ENCODE results near the gene DROSHA. TPM values are rescaled to one million over a fixed set of nuclear protein-coding genes. Genes with fewer than 3 reads are reported as not detected.

DROSHA gene
- 22.2 to 39.9 TPM (median 35.2 TPM) in 3 replicates for polyA plus RNA-seq
- 82.4 TPM for polyA plus RNA-seq (2011; ENCODE audit: low read depth)
- 34.2 and 47.7 TPM in 2 replicates for polyA plus RNA-seq (2011; cell fraction: cytosol; rRNA removed)
- 77.5 and 78.1 TPM in 2 replicates for polyA plus RNA-seq (2011; cell fraction: nucleus; rRNA removed)
- polyA plus RNA-seq (2012; ENCODE audit: low replicate concordance): 21.9 and 35.0 TPM in 2 replicates
- 51.8 to 82.1 TPM (median 70.9 TPM) in 3 replicates for polyA minus RNA-seq
- polyA minus RNA-seq (2011; cell fraction: cytosol; rRNA and poly(A)+ RNA removed): 66.0 TPM
- polyA minus RNA-seq (2011; cell fraction: nucleus; rRNA and poly(A)+ RNA removed): 42.2 and 77.6 TPM in 2 replicates

DNA sequence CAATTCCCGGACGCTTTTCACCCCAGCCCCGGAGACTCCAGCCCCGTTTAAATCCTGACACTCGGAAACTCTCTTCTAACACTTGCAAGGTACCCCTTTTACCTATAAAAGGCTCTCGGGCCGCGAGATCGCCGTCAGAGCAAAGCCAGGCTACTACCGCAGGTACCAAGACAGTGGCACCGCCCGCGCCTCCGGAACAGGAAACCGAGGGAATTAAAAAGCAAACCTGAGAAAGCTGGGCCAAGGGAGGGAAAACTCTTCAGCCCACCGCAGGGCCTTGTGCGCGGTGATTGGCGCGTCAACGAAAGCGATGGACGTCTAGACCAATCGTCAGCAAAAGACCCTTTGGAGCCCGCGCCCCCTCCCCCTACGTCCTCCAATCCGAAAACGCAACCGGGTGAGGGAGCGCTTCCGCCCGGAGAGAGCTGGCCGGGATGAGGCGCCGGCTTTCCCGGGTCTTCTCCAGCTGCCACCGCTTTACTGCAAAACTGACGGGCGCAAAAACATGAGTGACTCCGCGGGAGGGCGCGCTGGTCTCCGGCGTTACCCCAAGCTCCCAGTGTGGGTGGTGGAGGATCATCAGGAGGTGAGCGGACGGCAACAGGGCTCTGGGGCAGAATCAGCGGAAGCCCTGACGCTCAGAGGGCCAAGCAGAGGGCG lies at the start of gene DROSHA, which contains the start of gene C5orf22:
DROSHA (minus strand) TSS at position 206 of the 660 bp plus-strand sequence. CDS start 3,034 bp downstream, outside the sequence.
C5orf22 (plus strand) TSS at position 414 of the 660 bp plus-strand sequence; CDS start at position 506, 92 bp downstream.
- dilution Hi-C loops (cut with MboI; ENCODE audit: extremely low pct_ligation_motif_present, low sequenced_read_pairs): no loop called here
- Histone ChIP-seq H3K27ac (ENCODE audit: control insufficient read depth, insufficient read depth, low read length) (peak within 1 kb of the TSS; percentile 78), H4K20me1 (ENCODE audit: control insufficient read depth, extremely low read depth, insufficient read depth, low read length) (no peaks in the 10 kb centered on the region), H3K9me3 (ENCODE audit: control insufficient read depth, low read depth, low read length) (no peaks in the 10 kb centered on the region), H3K27me3 (ENCODE audit: control insufficient read depth, extremely low read depth, insufficient read depth, low read length) (no peaks in the 10 kb centered on the region), H3K4me1 (ENCODE audit: control insufficient read depth, extremely low read depth, insufficient read depth, low read length) (peaks cover 11% of the 10 kb centered on the region), H3K4me2 (ENCODE audit: control insufficient read depth, extremely low read depth, insufficient read depth, low read depth, low read length) (peak within 1 kb of the TSS; percentile 77), H3K79me2 (ENCODE audit: control insufficient read depth, insufficient read depth, low read length) (peaks cover 47% of the 10 kb centered on the region), H3K9me1 (ENCODE audit: control insufficient read depth, extremely low read depth, insufficient read depth, low read length) (no peaks in the 10 kb centered on the region), H2AFZ (ENCODE audit: control insufficient read depth, low read length) (peak within 1 kb of the TSS; percentile 94), H3K9ac (ENCODE audit: control insufficient read depth, extremely low read depth, insufficient read depth, low read length) (peak within 1 kb of the TSS; percentile 84), H3K4me3 (ENCODE audit: control insufficient read depth in 2 of 3, extremely low read depth in 1 of 3, insufficient read depth in 2 of 3, low read depth in 1 of 3, low read length in 3 of 3) (peak within 1 kb of the TSS; percentile 69 to 97 (median 96)), H3K36me3 (ENCODE audit: control insufficient read depth in 2 of 2, extremely low read depth in 1 of 2, insufficient read depth in 2 of 2, low read length in 2 of 2) (peaks cover 5 to 9% of the 10 kb centered on the region in 2 experiments)
- TF ChIP-seq, protein P1, sequence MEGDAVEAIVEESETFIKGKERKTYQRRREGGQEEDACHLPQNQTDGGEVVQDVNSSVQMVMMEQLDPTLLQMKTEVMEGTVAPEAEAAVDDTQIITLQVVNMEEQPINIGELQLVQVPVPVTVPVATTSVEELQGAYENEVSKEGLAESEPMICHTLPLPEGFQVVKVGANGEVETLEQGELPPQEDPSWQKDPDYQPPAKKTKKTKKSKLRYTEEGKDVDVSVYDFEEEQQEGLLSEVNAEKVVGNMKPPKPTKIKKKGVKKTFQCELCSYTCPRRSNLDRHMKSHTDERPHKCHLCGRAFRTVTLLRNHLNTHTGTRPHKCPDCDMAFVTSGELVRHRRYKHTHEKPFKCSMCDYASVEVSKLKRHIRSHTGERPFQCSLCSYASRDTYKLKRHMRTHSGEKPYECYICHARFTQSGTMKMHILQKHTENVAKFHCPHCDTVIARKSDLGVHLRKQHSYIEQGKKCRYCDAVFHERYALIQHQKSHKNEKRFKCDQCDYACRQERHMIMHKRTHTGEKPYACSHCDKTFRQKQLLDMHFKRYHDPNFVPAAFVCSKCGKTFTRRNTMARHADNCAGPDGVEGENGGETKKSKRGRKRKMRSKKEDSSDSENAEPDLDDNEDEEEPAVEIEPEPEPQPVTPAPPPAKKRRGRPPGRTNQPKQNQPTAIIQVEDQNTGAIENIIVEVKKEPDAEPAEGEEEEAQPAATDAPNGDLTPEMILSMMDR (optimal IDR thresholded peaks at IDR 0.05 in 1 of 3, IDR thresholded peaks at IDR 0.05 in 1 of 3, conservative IDR thresholded peaks at IDR 0.05 in 1 of 3; ENCODE audit: extremely low read depth in 1 of 3, insufficient read depth in 2 of 3, low read length in 3 of 3): no peak
- no peak for TF ChIP-seq EZH2 (IDR thresholded peaks at IDR 0.05; ENCODE audit: low read length)
- FAIRE-seq (peak; percentile 41), DNase-seq (ENCODE audit: low read depth, low spot score) (peak; percentile 53)

DNA sequence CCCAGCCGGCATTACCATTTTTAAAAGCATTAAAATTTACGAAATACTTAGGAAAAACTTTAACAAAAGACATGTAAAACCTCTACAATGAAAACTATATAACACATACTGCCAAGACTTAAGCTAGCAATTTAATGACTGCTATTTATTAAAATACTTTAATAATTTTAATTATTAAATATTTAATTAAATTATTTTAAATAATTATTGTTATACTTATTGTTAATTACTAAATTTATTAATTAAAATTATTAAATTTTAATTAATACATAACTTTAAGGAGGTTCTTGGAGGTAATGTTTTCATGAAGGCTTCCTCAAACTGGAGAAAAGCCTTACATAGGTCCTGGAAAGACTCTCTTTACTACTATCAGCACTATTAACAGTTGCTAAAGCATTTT lies 47.7 kb upstream of the DROSHA start:
- Histone ChIP-seq H3K4me2 (ENCODE audit: control insufficient read depth, extremely low read depth, insufficient read depth, low read depth, low read length) (no peak overlapping the region), H3K27me3 (ENCODE audit: control insufficient read depth, extremely low read depth, insufficient read depth, low read length) (no peaks in the 10 kb centered on the region), H2AFZ (ENCODE audit: control insufficient read depth, low read length) (no peak overlapping the region), H3K27ac (ENCODE audit: control insufficient read depth, insufficient read depth, low read length) (no peak overlapping the region), H3K4me1 (ENCODE audit: control insufficient read depth, extremely low read depth, insufficient read depth, low read length) (no peaks in the 10 kb centered on the region), H4K20me1 (ENCODE audit: control insufficient read depth, extremely low read depth, insufficient read depth, low read length) (no peaks in the 10 kb centered on the region), H3K4me3 (ENCODE audit: control insufficient read depth in 2 of 3, extremely low read depth in 1 of 3, insufficient read depth in 2 of 3, low read depth in 1 of 3, low read length in 3 of 3) (no peak overlapping the region), H3K79me2 (ENCODE audit: control insufficient read depth, insufficient read depth, low read length) (no peaks in the 10 kb centered on the region), H3K9me3 (ENCODE audit: control insufficient read depth, low read depth, low read length) (no peaks in the 10 kb centered on the region), H3K9ac (ENCODE audit: control insufficient read depth, extremely low read depth, insufficient read depth, low read length) (no peak overlapping the region), H3K9me1 (ENCODE audit: control insufficient read depth, extremely low read depth, insufficient read depth, low read length) (no peaks in the 10 kb centered on the region), H3K36me3 (ENCODE audit: control insufficient read depth in 2 of 2, extremely low read depth in 1 of 2, insufficient read depth in 2 of 2, low read length in 2 of 2) (no peaks in the 10 kb centered on the region)
- DNase-seq (ENCODE audit: low read depth, low spot score) (no peak), FAIRE-seq (no peak)
- TF ChIP-seq, protein P1 (optimal IDR thresholded peaks at IDR 0.05 in 1 of 3, IDR thresholded peaks at IDR 0.05 in 1 of 3, conservative IDR thresholded peaks at IDR 0.05 in 1 of 3; ENCODE audit: extremely low read depth in 1 of 3, insufficient read depth in 2 of 3, low read length in 3 of 3): no peak
- TF ChIP-seq EZH2 (IDR thresholded peaks at IDR 0.05; ENCODE audit: low read length): no peak
- dilution Hi-C loops (cut with MboI; ENCODE audit: extremely low pct_ligation_motif_present, low sequenced_read_pairs): no loop called here

All from keratinocyte (primary cell).